Measurements from ENCODE around the gene ITPR1. TPM values are rescaled to one million over a fixed set of nuclear protein-coding genes. Genes with fewer than 3 reads are reported as not detected.

The ITPR1 gene
- total RNA-seq, 1 experiment from 2014 or later = 48.5 TPM

DNA sequence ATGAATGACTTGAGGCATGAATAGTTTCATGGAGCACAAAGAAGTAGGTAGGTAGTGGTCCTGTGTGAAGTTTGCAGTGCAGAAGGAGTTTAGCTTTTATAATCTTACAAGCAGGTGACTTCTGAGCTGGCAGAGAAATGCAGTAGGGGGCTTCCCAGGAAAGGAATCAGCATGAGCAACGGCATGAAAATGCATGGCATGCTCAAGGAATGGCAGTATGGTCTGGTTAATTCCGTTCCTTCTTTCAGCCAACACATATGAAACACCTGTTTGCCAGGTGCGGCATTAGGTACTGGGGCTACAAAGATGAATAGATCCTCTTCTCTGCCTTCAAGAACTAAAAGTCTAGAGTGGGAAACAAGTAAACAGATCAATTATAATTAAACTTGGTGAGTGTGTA is 348.1 kb downstream of the ITPR1 start:
- no TSS peak for BruUV-seq (replicated peaks)
- intact Hi-C loops (cut with micrococcal nuclease) = no loop called here
- ChIA-PET POLR2A (ENCODE audit: unreplicated experiment) (no interaction called here), CTCF (no interaction called here)
- no peak overlapping the region for H2AFZ ChIP-seq (ENCODE audit: low read length)
- H3K79me2 ChIP-seq (ENCODE audit: low read length) = no peaks in the 10 kb centered on the region
- no peak for DNase-seq
- no peak overlapping the region for H3K4me3 ChIP-seq (ENCODE audit: low read length)
- no peaks in the 10 kb centered on the region for H3F3A ChIP-seq (ENCODE audit: low read length, unreplicated experiment)
- no peaks in the 10 kb centered on the region for H3K9me2 ChIP-seq (replicated peaks; ENCODE audit: low read length)
- no peaks in the 10 kb centered on the region for H4K20me1 ChIP-seq (ENCODE audit: low read length)
- no peaks in the 10 kb centered on the region for H3K9me3 ChIP-seq (ENCODE audit: low read length)
- no peaks in the 10 kb centered on the region for H3K27me3 ChIP-seq (ENCODE audit: low read length)
- TF ChIP-seq EZH2 (IDR thresholded peaks at IDR 0.05; ENCODE audit: low read length, unreplicated experiment) (no peak), EZH2phosphoT487 (IDR thresholded peaks at IDR 0.05; ENCODE audit: borderline replicate concordance, low read length) (no peak)
- TF ChIP-seq, protein P1, sequence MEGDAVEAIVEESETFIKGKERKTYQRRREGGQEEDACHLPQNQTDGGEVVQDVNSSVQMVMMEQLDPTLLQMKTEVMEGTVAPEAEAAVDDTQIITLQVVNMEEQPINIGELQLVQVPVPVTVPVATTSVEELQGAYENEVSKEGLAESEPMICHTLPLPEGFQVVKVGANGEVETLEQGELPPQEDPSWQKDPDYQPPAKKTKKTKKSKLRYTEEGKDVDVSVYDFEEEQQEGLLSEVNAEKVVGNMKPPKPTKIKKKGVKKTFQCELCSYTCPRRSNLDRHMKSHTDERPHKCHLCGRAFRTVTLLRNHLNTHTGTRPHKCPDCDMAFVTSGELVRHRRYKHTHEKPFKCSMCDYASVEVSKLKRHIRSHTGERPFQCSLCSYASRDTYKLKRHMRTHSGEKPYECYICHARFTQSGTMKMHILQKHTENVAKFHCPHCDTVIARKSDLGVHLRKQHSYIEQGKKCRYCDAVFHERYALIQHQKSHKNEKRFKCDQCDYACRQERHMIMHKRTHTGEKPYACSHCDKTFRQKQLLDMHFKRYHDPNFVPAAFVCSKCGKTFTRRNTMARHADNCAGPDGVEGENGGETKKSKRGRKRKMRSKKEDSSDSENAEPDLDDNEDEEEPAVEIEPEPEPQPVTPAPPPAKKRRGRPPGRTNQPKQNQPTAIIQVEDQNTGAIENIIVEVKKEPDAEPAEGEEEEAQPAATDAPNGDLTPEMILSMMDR (conservative IDR thresholded peaks at IDR 0.05; ENCODE audit: low read depth, low read length) = no peak
- H3K36me3 ChIP-seq (ENCODE audit: low read depth, low read length) = no peaks in the 10 kb centered on the region
- no peak for ATAC-seq
- no peak overlapping the region for H3K9ac ChIP-seq (ENCODE audit: low read length)
- no peaks in the 10 kb centered on the region for H3K4me1 ChIP-seq (ENCODE audit: insufficient read depth, low read length)
- H3K4me2 ChIP-seq (ENCODE audit: low read length) = no peak overlapping the region
- H3K27ac ChIP-seq (ENCODE audit: low read length) = no peak overlapping the region

DNA sequence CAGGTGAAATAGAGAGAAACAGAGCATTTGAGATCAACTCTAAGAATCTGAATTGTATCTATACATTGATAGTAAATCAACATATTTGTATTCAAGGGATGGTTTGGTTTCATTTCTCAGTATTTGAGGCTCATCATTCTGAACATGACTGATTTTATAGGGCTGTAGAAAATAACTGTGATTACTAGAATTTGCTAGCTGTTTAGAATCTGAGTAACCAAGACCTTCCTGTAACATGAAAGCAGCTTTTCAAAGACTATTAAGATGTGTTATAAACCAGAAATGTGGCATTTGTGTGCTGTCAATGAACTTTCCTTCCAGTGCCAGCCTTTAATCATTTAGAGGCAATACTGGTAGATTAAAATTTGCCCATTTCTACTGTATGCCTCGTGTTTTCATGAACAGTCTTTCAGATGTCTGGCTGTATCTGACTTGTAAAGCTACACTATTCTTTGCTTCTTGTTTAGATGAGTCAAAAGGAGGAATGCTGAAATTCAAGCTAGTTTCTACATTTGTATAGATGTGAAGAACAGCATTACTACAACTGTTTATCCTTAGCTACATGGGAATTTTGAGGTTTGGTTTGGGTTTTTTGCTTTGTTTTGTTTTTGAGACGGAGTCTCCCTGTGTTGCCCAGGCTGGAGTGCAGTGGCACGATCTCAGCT is 348.8 kb downstream of the ITPR1 start:
- CTCF ChIA-PET = interaction anchor here (0.5 kb wide), 1 partner anchor 122 kb away, joined by 3 read pairs; no protein-coding TSS in a partner anchor
- no peak overlapping the region for H2AFZ ChIP-seq (ENCODE audit: low read length)
- POLR2A ChIA-PET (ENCODE audit: unreplicated experiment) = interaction anchor here (0.7 kb wide), 1 partner anchor 10 kb away, joined by 5 read pairs; no protein-coding TSS in a partner anchor

DNA sequence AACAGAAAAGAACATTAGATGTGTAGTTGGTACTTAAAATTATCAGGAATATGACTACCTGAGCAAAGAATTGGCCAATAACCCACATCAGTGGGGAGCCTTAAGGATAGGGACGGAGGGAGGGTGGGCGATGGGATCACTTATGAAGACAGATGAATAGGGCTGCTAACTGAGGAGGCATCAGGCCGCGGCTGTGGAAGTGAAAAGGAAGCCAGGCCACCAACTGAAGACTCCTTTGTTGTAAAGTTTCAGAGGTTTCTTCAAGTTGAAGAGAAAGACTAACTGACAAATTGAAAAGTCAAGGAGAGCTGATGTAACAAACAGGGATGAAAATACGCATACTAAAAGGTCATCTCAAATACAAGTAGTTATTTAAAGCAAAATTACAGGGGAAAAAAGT is 350.5 kb downstream of the ITPR1 start:
- Histone ChIP-seq H3K36me3 (ENCODE audit: low read depth, low read length) (no peaks in the 10 kb centered on the region), H3K27me3 (ENCODE audit: low read length) (no peaks in the 10 kb centered on the region), H3K9me2 (replicated peaks; ENCODE audit: low read length) (no peaks in the 10 kb centered on the region), H3K27ac (ENCODE audit: low read length) (no peak overlapping the region), H3K79me2 (ENCODE audit: low read length) (no peaks in the 10 kb centered on the region), H2AFZ (ENCODE audit: low read length) (no peak overlapping the region), H3K9me3 (ENCODE audit: low read length) (no peaks in the 10 kb centered on the region), H3K9ac (ENCODE audit: low read length) (no peak overlapping the region), H3K4me1 (ENCODE audit: insufficient read depth, low read length) (no peaks in the 10 kb centered on the region), H4K20me1 (ENCODE audit: low read length) (no peaks in the 10 kb centered on the region), H3K4me3 (ENCODE audit: low read length) (no peak overlapping the region), H3F3A (ENCODE audit: low read length, unreplicated experiment) (no peaks in the 10 kb centered on the region), H3K4me2 (ENCODE audit: low read length) (no peak overlapping the region)
- ATAC-seq (no peak), DNase-seq (no peak)
- intact Hi-C loops (cut with micrococcal nuclease) = no loop called here
- TF ChIP-seq EZH2 (IDR thresholded peaks at IDR 0.05; ENCODE audit: low read length, unreplicated experiment) (no peak), EZH2phosphoT487 (IDR thresholded peaks at IDR 0.05; ENCODE audit: borderline replicate concordance, low read length) (no peak)
- TF ChIP-seq, protein P1 (conservative IDR thresholded peaks at IDR 0.05; ENCODE audit: low read depth, low read length) = no peak
- ChIA-PET POLR2A (ENCODE audit: unreplicated experiment) (no interaction called here), CTCF (no interaction called here)
- no TSS peak for BruUV-seq (replicated peaks)

More for the DNA sequence above, 348.8 kb downstream of the ITPR1 start:
- H3K4me2 ChIP-seq (ENCODE audit: low read length) = no peak overlapping the region
- H3K27me3 ChIP-seq (ENCODE audit: low read length) = no peaks in the 10 kb centered on the region
- intact Hi-C loops (cut with micrococcal nuclease) = no loop called here
- no peak overlapping the region for H3K27ac ChIP-seq (ENCODE audit: low read length)
- H3K4me3 ChIP-seq (ENCODE audit: low read length) = no peak overlapping the region
- H3K4me1 ChIP-seq (ENCODE audit: insufficient read depth, low read length) = no peaks in the 10 kb centered on the region
- no peaks in the 10 kb centered on the region for H4K20me1 ChIP-seq (ENCODE audit: low read length)
- H3K9ac ChIP-seq (ENCODE audit: low read length) = no peak overlapping the region
- H3K36me3 ChIP-seq (ENCODE audit: low read depth, low read length) = no peaks in the 10 kb centered on the region
- TF ChIP-seq, protein P1 (conservative IDR thresholded peaks at IDR 0.05; ENCODE audit: low read depth, low read length) = no peak
- no peak for TF ChIP-seq EZH2phosphoT487 (IDR thresholded peaks at IDR 0.05; ENCODE audit: borderline replicate concordance, low read length)
- no peak for TF ChIP-seq EZH2 (IDR thresholded peaks at IDR 0.05; ENCODE audit: low read length, unreplicated experiment)
- no peaks in the 10 kb centered on the region for H3K9me3 ChIP-seq (ENCODE audit: low read length)
- no TSS peak for BruUV-seq (replicated peaks)
- DNase-seq = peak; percentile 28
- H3F3A ChIP-seq (ENCODE audit: low read length, unreplicated experiment) = no peaks in the 10 kb centered on the region
- H3K79me2 ChIP-seq (ENCODE audit: low read length) = no peaks in the 10 kb centered on the region
- ATAC-seq = peak; percentile 13; the same call in 1 of the 2 replicates
- no peaks in the 10 kb centered on the region for H3K9me2 ChIP-seq (replicated peaks; ENCODE audit: low read length)
